Prostate gland (tissue), 2 donors: Measurements from ENCODE around the gene DMRT2. TPM values are rescaled to one million over a fixed set of nuclear protein-coding genes. Genes with fewer than 3 reads are reported as not detected.

ENCODE experiments used
- DNase-seq: peaks from one replicate; pipeline ENCODE4 v3.0.0-alpha.2; 2019; ENCODE audit warnings: low spot score
- H3K27ac ChIP-seq, 2 donors: fragments of 200-600 bp; sonication (generic); 2 replicates each; pipeline ENCODE4 v1.5.1; 2017 to 2019
- H3K27me3 ChIP-seq: fragments of 200-600 bp; sonication (generic); replicated peaks from 2 replicates; pipeline ENCODE4 v1.5.1; 2019; ENCODE audit not compliant: insufficient read depth
- H3K36me3 ChIP-seq, 2 donors: fragments of 200-600 bp; sonication (generic); 1 replicate in 1 of 2; 2 replicates in 1 of 2; pipeline versions ENCODE4 v1.5.1 to v1.8.1; 2017 to 2019
- H3K4me1 ChIP-seq: fragments of 200-600 bp; sonication (generic); replicated peaks from 2 replicates; pipeline ENCODE4 v1.5.1; 2019
- H3K4me3 ChIP-seq, 2 donors: fragments of 200-600 bp; sonication (generic); 2 replicates each; pipeline ENCODE4 v1.5.1; 2017 to 2019
- H3K9me3 ChIP-seq: fragments of 200-600 bp; sonication (generic); 2 replicates; pipeline ENCODE4 v1.5.1; 2017
- POLR2A ChIP-seq: fragments of 450-650 bp; IDR thresholded peaks from one replicate; pipeline ENCODE4 v1.6.1; 2016; ENCODE audit warnings: antibody characterized with exemption, mild to moderate bottlenecking
- POLR2AphosphoS5 ChIP-seq: sonication (generic); formaldehyde crosslinking; IDR thresholded peaks from one replicate; pipeline ENCODE4 v1.6.1; 2017; ENCODE audit warnings: antibody characterized with exemption
- WGBS: methylation state at CpG from one replicate; pipeline ENCODE4 v1.1.5; 2018; 5-methylcytosine and 5-hydroxymethylcytosine counted together
- intact Hi-C: fragments of 100-400 bp; cut with DNase I; formaldehyde crosslinking; loops from one replicate; pipeline ENCODE4 v1.14.2; 2022
- small RNA-seq, 2 donors: library from RNA; depleted of rRNA; stranded (forward); fragments of <200 nt; gene quantifications; one replicate each; pipeline ENCODE3, GENCODE V24; 2016
- total RNA-seq, 2 donors: library from RNA; depleted of rRNA; stranded (reverse); fragments of >200 nt; gene quantifications; one replicate each; pipeline ENCODE4 v1.1.0, GENCODE V29; 2016
- TF ChIP-seq, protein P1 (sequence below), 4 experiments: fragments of 200-600 bp in 2 of 4; fragments of 450-650 bp in 2 of 4; sonication (generic) in 2 of 4; IDR thresholded peaks; 1 replicate in 3 of 4; 2 replicates in 1 of 4; pipeline ENCODE4 v1.5.1; 2016 to 2019; ENCODE audit warnings: antibody characterized with exemption in 4 of 4, mild to moderate bottlenecking in 2 of 4, moderate library complexity in 2 of 4

DMRT2 gene
- total RNA-seq, 2 donors from 2014 or later, result 0.64 to 0.74 TPM

GRCh38 chr9:1101846-1102641 is 51.9 kb downstream of the DMRT2 start:
- Histone ChIP-seq H3K27ac (no peak overlapping the region), H3K9me3 (no peaks in the 10 kb centered on the region), H3K4me1 (no peaks in the 10 kb centered on the region), H3K36me3 (no peaks in the 10 kb centered on the region), H3K27me3 (no peaks in the 10 kb centered on the region), H3K4me3 (no peak overlapping the region)
- TF ChIP-seq POLR2AphosphoS5, result no peak
- TF ChIP-seq, protein P1, sequence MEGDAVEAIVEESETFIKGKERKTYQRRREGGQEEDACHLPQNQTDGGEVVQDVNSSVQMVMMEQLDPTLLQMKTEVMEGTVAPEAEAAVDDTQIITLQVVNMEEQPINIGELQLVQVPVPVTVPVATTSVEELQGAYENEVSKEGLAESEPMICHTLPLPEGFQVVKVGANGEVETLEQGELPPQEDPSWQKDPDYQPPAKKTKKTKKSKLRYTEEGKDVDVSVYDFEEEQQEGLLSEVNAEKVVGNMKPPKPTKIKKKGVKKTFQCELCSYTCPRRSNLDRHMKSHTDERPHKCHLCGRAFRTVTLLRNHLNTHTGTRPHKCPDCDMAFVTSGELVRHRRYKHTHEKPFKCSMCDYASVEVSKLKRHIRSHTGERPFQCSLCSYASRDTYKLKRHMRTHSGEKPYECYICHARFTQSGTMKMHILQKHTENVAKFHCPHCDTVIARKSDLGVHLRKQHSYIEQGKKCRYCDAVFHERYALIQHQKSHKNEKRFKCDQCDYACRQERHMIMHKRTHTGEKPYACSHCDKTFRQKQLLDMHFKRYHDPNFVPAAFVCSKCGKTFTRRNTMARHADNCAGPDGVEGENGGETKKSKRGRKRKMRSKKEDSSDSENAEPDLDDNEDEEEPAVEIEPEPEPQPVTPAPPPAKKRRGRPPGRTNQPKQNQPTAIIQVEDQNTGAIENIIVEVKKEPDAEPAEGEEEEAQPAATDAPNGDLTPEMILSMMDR (IDR thresholded peaks at IDR 0.05), result no peak
- TF ChIP-seq POLR2A, result no peak
- no peak for DNase-seq
- intact Hi-C loops, result no loop called here
- 64% methylated on average over 7 of the region's 7 CpGs for WGBS

- TF ChIP-seq POLR2A (no peak), POLR2AphosphoS5 (no peak)
- TF ChIP-seq, protein P1 (IDR thresholded peaks at IDR 0.05), result no peak
- Histone ChIP-seq H3K27me3 (no peaks in the 10 kb centered on the region), H3K27ac (no peak overlapping the region), H3K4me3 (no peak overlapping the region), H3K4me1 (no peaks in the 10 kb centered on the region), H3K36me3 (no peaks in the 10 kb centered on the region), H3K9me3 (no peaks in the 10 kb centered on the region)
- intact Hi-C loops, result no loop called here
- no peak for DNase-seq
- 32% methylated on average over 2 of the region's 2 CpGs for WGBS
Observed at GRCh38 chr9:1102642-1102970, 52.4 kb downstream of the DMRT2 start.

Small RNA genes within 50 kb of the gene (small RNA-seq; reads per million reads assigned to genes)
- 0 reads per million in 2 donors for gene RNU6-1073P

Other genes with a start within 250 kb of the DMRT2 start
- 10 to 100 TPM in 1 of 2 donors, not detected in 1; 85.9 TPM for gene DMRT1, start 208.7 kb upstream of the DMRT2 start, total RNA-seq
- 1 to 10 TPM in 1 of 2 donors, not detected in 1; 1.8 TPM for gene DMRT3, start 73.7 kb upstream of the DMRT2 start, total RNA-seq